HL-60 (cell line): ENCODE results near the gene SNX1.

Experiments used
- DNase-seq, 2 experiments: peaks; one replicate each; pipeline ENCODE4 v3.0.0-alpha.2; 2010 to 2020; ENCODE audit warnings: low read depth in 1 of 2, low spot score in 1 of 2
- H3K27ac ChIP-seq: fragments of 250-450 bp; sonication (Bioruptor Pico); replicated peaks from 2 replicates; pipeline ENCODE4 v1.5.1; 2020; ENCODE audit warnings: mild to moderate bottlenecking, moderate library complexity
- H3K27me3 ChIP-seq: fragments of 250-450 bp; sonication (Bioruptor Pico); 2 replicates; pipeline ENCODE4 v1.5.1; 2021; ENCODE audit warnings: mild to moderate bottlenecking, moderate library complexity; ENCODE audit not compliant: insufficient read depth, poor library complexity, severe bottlenecking
- H3K4me3 ChIP-seq: replicated peaks from 2 replicates; pipeline ENCODE4 v1.5.1; 2011; ENCODE audit warnings: mild to moderate bottlenecking, control low read depth, low read length; ENCODE audit not compliant: insufficient read depth
- CTCF ChIP-seq: IDR thresholded peaks from one replicate; pipeline ENCODE4 v1.5.1; 2011; ENCODE audit warnings: low read length, control low read depth, inconsistent platforms; ENCODE audit not compliant: insufficient read depth
- GABPA ChIP-seq: IDR thresholded peaks from 2 replicates; pipeline ENCODE4 v1.6.1; 2012; ENCODE audit warnings: low read depth
- POLR2AphosphoS5 ChIP-seq: IDR thresholded peaks from 2 replicates; pipeline ENCODE4 v1.6.1; 2012; ENCODE audit warnings: low read depth
- REST ChIP-seq: IDR thresholded peaks from 2 replicates; pipeline ENCODE4 v1.6.1; 2012; ENCODE audit warnings: low read depth; ENCODE audit not compliant: insufficient replicate concordance
- SPI1 ChIP-seq: IDR thresholded peaks from 2 replicates; pipeline ENCODE4 v1.6.1; 2012; ENCODE audit warnings: low read depth, mild to moderate bottlenecking, borderline replicate concordance

SNX1 gene

GRCh38 chr15:64121614-64122013 lies 25.8 kb downstream of the SNX1 start:
- DNase-seq: no peak
- H3K27me3 ChIP-seq: no peaks in the 10 kb centered on the region
- no peak overlapping the region for H3K27ac ChIP-seq
- no peak overlapping the region for H3K4me3 ChIP-seq
- TF ChIP-seq GABPA (no peak), REST (no peak), POLR2AphosphoS5 (no peak), SPI1 (no peak), CTCF (no peak)

- H3K4me3 ChIP-seq: no peak overlapping the region
- DNase-seq: no peak
- H3K27ac ChIP-seq: no peak overlapping the region
- TF ChIP-seq GABPA (no peak), POLR2AphosphoS5 (no peak), REST (no peak), SPI1 (no peak), CTCF (no peak)
- no peaks in the 10 kb centered on the region for H3K27me3 ChIP-seq
These were observed 26.7 kb downstream of the SNX1 start for GRCh38 chr15:64122444-64122843.

- Histone ChIP-seq H3K4me3 (no peak overlapping the region), H3K27ac (no peak overlapping the region), H3K27me3 (no peaks in the 10 kb centered on the region)
- TF ChIP-seq REST: no peak
- no peak for TF ChIP-seq POLR2AphosphoS5
- TF ChIP-seq GABPA: no peak
- no peak for TF ChIP-seq SPI1
- no peak for TF ChIP-seq CTCF
- no peak for DNase-seq
These were observed 27.2 kb downstream of the SNX1 start for GRCh38 chr15:64122936-64123351.
